HFF-Myc (cell line): ENCODE measurements around the gene PSAPL1.

Experiments
- DNase-seq: peaks from one replicate; pipeline ENCODE4 v3.0.0-alpha.2; 2011; ENCODE audit warnings: low read depth; ENCODE audit errors: extremely low read depth
- H3K4me3 ChIP-seq: replicated peaks from 2 replicates; pipeline ENCODE4 v1.5.1; 2011; ENCODE audit warnings: low read depth, mild to moderate bottlenecking, control low read depth, low read length
- TF ChIP-seq, protein P1 (sequence below): IDR thresholded peaks from 2 replicates; pipeline ENCODE4 v1.5.1; 2012; ENCODE audit warnings: mild to moderate bottlenecking, low read depth, low read length, control low read depth; ENCODE audit errors: missing control alignments

Gene PSAPL1

DNA sequence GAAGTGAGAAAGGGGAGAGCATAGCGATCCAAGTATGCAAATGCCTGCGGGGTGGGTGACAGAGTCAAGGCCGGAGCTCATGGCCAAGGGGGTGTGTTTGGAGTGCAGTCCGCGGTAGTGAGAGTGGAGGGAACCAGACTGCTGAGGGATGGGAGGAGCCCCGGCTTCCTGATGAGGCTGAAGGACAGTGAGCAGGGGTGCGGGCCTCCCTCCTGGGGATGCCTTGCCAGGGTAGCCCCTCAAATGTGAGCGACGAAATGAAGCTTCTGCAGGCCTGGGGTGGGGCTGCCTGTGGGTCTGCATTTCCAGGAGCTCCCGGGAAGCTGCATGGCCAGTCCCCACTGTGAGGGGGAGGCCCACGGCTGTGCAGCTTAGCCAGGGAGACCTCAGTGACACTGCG, 45.0 kb downstream of the PSAPL1 start:
- TF ChIP-seq, protein P1, sequence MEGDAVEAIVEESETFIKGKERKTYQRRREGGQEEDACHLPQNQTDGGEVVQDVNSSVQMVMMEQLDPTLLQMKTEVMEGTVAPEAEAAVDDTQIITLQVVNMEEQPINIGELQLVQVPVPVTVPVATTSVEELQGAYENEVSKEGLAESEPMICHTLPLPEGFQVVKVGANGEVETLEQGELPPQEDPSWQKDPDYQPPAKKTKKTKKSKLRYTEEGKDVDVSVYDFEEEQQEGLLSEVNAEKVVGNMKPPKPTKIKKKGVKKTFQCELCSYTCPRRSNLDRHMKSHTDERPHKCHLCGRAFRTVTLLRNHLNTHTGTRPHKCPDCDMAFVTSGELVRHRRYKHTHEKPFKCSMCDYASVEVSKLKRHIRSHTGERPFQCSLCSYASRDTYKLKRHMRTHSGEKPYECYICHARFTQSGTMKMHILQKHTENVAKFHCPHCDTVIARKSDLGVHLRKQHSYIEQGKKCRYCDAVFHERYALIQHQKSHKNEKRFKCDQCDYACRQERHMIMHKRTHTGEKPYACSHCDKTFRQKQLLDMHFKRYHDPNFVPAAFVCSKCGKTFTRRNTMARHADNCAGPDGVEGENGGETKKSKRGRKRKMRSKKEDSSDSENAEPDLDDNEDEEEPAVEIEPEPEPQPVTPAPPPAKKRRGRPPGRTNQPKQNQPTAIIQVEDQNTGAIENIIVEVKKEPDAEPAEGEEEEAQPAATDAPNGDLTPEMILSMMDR, result no peak
- H3K4me3 ChIP-seq, result no peak overlapping the region
- no peak for DNase-seq

DNA sequence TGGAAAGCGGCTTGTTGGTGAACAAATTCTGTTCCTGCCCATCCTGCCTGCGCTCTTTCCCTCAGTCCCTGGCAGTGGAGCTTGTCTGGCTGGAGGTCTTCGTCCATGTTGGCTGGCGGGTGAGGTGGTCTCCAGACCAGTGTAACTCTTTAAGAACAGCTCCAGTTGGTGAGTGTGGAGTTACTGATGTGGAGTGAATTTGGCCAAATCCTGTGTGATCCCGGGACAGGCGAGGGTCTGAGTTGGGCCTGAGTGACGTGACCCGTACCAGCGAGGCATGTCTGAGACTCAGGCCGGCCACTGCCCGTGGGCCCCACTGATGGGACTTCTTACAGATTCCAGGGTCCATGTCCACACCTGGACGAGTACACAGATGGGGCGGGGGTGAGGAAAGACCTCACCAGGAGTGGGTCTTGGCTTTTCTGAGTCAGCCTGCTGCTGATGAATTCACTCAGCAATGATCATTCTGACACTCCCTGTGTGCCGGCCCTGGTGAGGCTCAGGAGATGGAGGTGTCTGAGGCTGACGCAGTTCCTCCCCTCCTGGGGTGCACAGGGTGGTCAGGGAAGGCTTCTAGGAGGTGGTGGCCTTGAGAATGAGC, 45.5 kb downstream of the PSAPL1 start:
- no peak for DNase-seq
- TF ChIP-seq, protein P1, result no peak
- H3K4me3 ChIP-seq, result no peak overlapping the region

DNA sequence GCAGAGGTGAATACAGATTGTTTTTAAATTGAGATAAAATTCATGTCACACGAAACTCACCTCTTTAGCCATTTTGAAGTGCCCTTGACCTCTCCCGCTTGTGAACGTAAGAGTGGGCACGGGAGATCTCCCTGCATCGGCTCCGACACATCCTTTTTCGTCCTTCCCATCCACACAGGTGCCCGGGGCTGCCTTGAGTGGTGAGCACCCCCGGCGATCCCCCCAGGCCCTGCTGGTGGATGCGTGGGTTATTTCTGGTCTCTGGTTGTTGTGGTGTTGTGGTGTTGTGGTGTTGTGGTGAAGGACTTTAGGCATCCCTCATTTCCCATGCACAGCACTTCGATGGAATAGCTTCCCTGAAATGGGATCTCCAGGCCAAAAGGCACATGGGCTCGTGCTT, 46.1 kb downstream of the PSAPL1 start:
- no peak for DNase-seq
- TF ChIP-seq, protein P1, result no peak

DNA sequence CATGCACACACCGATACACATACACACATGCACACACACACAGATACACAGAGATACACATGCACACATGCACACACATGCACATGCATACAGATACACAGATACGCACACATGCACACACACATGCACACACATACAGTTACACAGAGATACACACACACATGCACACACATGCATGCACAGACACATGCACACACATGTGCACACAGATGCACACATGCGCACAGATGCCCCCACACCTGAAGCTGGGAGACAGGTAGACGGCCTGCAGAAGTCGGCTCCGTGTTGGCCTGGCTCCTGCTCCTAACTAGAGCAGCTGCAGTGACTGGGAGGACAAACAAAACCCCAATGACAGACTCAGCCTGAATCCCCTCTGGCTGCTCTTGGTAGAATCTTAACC, 46.8 kb downstream of the PSAPL1 start:
- TF ChIP-seq, protein P1, result no peak
- DNase-seq, result no peak
- no peak overlapping the region for H3K4me3 ChIP-seq

More for the DNA sequence above, 46.1 kb downstream of the PSAPL1 start:
- H3K4me3 ChIP-seq, result no peak overlapping the region

DNA sequence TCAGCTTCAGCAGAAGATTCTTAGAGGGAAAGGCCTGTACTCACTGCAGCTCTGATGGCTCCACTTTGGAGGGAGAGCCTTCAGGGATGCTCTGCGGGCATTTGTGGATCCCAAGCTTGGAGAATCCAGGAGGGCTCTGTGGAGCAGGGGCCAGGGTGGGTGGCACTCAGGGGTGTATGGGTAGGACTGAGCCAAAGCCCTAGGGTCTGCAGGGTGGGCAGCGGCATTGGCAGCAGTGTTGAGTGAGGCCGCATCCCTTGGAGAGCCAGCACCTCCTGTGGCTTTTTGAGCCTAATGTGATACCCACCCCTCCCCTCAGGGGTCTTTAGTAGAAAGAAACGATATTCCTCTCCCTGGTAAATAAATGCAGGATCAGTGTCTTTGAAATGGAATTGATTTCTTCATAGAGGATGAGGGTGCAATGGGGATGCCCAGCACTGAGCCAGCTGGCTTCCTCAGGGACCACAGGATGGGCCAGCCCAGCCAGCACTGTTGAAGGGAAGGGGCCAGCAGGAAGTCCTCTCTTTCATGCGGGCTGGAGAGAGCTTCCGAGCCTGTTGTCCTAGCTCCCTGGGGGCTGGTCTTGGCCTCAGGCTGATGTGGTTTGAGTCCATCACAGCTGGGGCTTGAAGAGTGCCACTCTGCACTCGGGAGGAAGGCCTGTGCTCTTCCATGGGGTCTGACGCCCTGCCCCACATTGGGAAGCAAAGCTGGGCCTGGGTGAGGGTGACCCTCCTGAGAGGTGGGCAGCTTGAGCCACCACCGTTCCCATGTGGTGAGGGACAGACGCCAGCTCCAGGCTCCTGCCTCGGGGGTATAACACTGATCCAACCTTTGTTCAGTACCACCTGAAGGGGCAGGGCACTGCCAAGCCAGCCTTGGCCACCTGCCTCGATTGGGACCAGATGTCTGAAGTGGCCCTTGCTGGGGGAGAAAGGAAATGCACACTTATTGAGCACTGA, 49.5 kb downstream of the PSAPL1 start:
- H3K4me3 ChIP-seq, result no peak overlapping the region
- TF ChIP-seq, protein P1, result no peak
- no peak for DNase-seq

DNA sequence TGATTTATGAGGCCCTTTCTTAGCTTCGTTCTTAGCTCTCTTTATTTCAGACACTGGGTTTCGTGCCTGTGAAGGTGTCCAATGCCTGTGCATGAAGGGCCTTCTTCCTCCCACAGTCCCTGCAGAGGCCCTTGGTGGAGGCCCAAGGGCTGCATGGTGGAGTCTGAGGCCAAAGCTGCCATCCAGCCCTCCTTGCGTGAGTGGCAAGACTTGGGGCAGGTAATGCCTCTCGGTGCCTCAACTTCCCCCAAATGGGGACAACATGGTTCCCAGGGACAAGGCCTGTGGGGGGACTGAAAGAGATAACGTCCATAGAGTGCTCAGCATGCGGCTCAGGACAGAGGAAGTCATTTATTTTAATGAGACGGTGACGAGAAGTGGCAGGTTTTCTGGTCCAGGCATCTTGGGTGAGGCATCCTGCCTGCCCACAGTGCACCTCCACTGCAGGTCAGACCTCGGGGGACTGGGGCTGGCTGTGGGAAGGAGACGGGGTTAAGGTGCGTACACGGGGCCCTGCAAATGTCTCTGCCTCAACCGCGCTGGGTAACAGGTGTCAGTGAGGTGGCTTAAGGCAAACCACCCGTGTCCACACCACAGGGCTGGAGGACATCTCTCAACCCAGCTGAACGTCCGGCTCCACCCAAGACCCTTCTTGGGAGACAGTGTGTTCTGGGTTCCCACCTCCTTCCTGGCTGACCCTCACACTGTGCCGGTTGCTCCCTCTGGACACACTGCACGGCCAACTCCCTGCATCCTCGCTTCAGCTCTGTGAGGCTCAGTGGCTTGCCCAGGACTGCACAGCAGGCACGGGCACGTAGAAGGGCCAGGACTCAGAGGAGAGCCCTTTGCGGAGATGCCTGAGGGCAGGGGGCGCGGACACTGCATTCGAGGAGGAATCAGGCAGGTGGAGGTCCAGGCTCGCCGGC, 50.5 kb downstream of the PSAPL1 start:
- TF ChIP-seq, protein P1, result no peak
- DNase-seq, result no peak
- no peak overlapping the region for H3K4me3 ChIP-seq
